Activated CD4-positive, alpha-beta T cell treated with anti-CD3 and anti-CD28 coated beads for 36 hours (primary cell): ENCODE measurements around the gene CAMTA1. TPM values are rescaled to one million over a fixed set of nuclear protein-coding genes. Genes with fewer than 3 reads are reported as not detected.

Source experiments
- total RNA-seq, 2 experiments: library from RNA; stranded (reverse); gene quantifications; one replicate each; pipeline ENCODE4 v1.2.3, GENCODE V29; 2021

CAMTA1 gene
- total RNA-seq, 2 experiments from 2014 or later = 62.3 to 76.7 TPM

Other genes starting within 250 kb of the CAMTA1 start
- gene NOL9, start 230.9 kb upstream of the CAMTA1 start, total RNA-seq = 10 to 100 TPM; 37.4 to 44.7 TPM
- gene TAS1R1, start 230.1 kb upstream of the CAMTA1 start, total RNA-seq = under 1 TPM in 1 of 2 experiments, not detected in 1; 0.07 TPM
- 10 to 100 TPM; 23.2 to 26.0 TPM for gene ZBTB48, start 205.5 kb upstream of the CAMTA1 start, total RNA-seq
- gene KLHL21, start 182.6 kb upstream of the CAMTA1 start, total RNA-seq = 10 to 100 TPM; 12.4 to 15.7 TPM
- gene PHF13, start 171.7 kb upstream of the CAMTA1 start, total RNA-seq = 10 to 100 TPM; 13.2 to 13.6 TPM
- 10 to 100 TPM; 19.4 to 22.1 TPM for gene THAP3, start 160.6 kb upstream of the CAMTA1 start, total RNA-seq
- 10 to 100 TPM; 53.2 to 62.0 TPM for gene DNAJC11, start 83.6 kb upstream of the CAMTA1 start, total RNA-seq